ENCODE data around the gene GEMIN8.

GRCh38 chrX:13996650-13997049, 33.0 kb downstream of the GEMIN8 start:
- TF ChIP-seq CTCF (IDR thresholded peaks at IDR 0.05), result no peak
- no peak for TF ChIP-seq POLR2AphosphoS5 (IDR thresholded peaks at IDR 0.05; ENCODE audit: low read depth, low read length)
- TF ChIP-seq SIN3A (IDR thresholded peaks at IDR 0.05; ENCODE audit: borderline replicate concordance, insufficient read depth, low read depth, low read length), result no peak

All from Panc1 (cell line).